Neural cell (in vitro differentiated cells): ENCODE measurements around the gene PDE4D. TPM values are rescaled to one million over a fixed set of nuclear protein-coding genes. Genes with fewer than 3 reads are reported as not detected.

ENCODE experiments used
- H2AFZ ChIP-seq: fragments of 200-600, 300-800 bp; sonication (generic), shearing (Covaris generic); 2 replicates; pipeline ENCODE4 v1.6.0; 2014; ENCODE audit warnings: low read depth, mild to moderate bottlenecking, antibody characterized with exemption, low read length, moderate library complexity
- H3F3A ChIP-seq: fragments of 200-600 bp; shearing (Covaris generic); 2 replicates; pipeline ENCODE4 v1.6.1; 2016; ENCODE audit warnings: mild to moderate bottlenecking, moderate library complexity, mixed read lengths, antibody characterized with exemption, low read length; ENCODE audit not compliant: insufficient read depth, poor library complexity, severe bottlenecking
- H3K27ac ChIP-seq: fragments of 200-600, 300-800 bp; sonication (generic), shearing (Covaris generic); 2 replicates; pipeline ENCODE4 v1.5.1; 2014; ENCODE audit warnings: mild to moderate bottlenecking, low read length, moderate library complexity
- H3K27me3 ChIP-seq: fragments of 300-800, 200-600 bp; sonication (generic), shearing (Covaris generic); 2 replicates; pipeline ENCODE4 v1.6.0; 2014; ENCODE audit warnings: mild to moderate bottlenecking, low read depth, low read length, moderate library complexity; ENCODE audit not compliant: insufficient read depth
- H3K36me3 ChIP-seq: fragments of 300-800, 200-600 bp; sonication (generic), shearing (Covaris generic); 2 replicates; pipeline ENCODE4 v1.5.1; 2014; ENCODE audit warnings: mild to moderate bottlenecking, antibody characterized with exemption, low read length, moderate library complexity; ENCODE audit not compliant: insufficient read depth
- H3K4me2 ChIP-seq: fragments of 300-800, 200-600 bp; sonication (generic), shearing (Covaris generic); 2 replicates; pipeline ENCODE4 v1.6.0; 2014; ENCODE audit warnings: mild to moderate bottlenecking, low read length
- H3K4me3 ChIP-seq: fragments of 300-800, 200-600 bp; sonication (generic), shearing (Covaris generic); 2 replicates; pipeline ENCODE4 v1.5.1; 2014; ENCODE audit warnings: mild to moderate bottlenecking, low read length, moderate library complexity
- H3K79me2 ChIP-seq: fragments of 200-600 bp; shearing (Covaris generic); replicated peaks from 2 replicates; pipeline ENCODE4 v1.6.0; 2014; ENCODE audit warnings: mild to moderate bottlenecking, low read length, moderate library complexity; ENCODE audit not compliant: insufficient read depth
- H3K9ac ChIP-seq: fragments of 300-800, 200-600 bp; sonication (generic), shearing (Covaris generic); 2 replicates; pipeline ENCODE4 v1.6.1; 2016; ENCODE audit warnings: mild to moderate bottlenecking, low read length, mixed read lengths
- H3K9me2 ChIP-seq: fragments of 200-600 bp; shearing (Covaris generic); 2 replicates; pipeline ENCODE4 v1.6.1; 2016; ENCODE audit warnings: mild to moderate bottlenecking, low read length, mixed read lengths; ENCODE audit not compliant: insufficient read depth
- H3K9me3 ChIP-seq: fragments of 200-600, 300-800 bp; sonication (generic), shearing (Covaris generic); 2 replicates; pipeline ENCODE4 v1.6.1; 2016; ENCODE audit warnings: mild to moderate bottlenecking, mixed run types, low read length, moderate library complexity, mixed read lengths
- H4K20me1 ChIP-seq: fragments of 200-600 bp; shearing (Covaris generic); 2 replicates; pipeline ENCODE4 v1.6.1; 2016; ENCODE audit warnings: mild to moderate bottlenecking, mixed run types; ENCODE audit not compliant: insufficient read depth
- EP300 ChIP-seq: fragments of 450-650 bp; conservative IDR thresholded peaks from 2 replicates; pipeline ENCODE4 v1.6.1; 2014; ENCODE audit warnings: antibody characterized with exemption, mild to moderate bottlenecking, moderate library complexity; ENCODE audit not compliant: poor library complexity, severe bottlenecking
- EZH2 ChIP-seq: fragments of 200-600, 300-800 bp; shearing (Covaris generic), sonication (generic); IDR thresholded peaks from 2 replicates; pipeline ENCODE4 v1.6.1; 2014; ENCODE audit warnings: antibody characterized with exemption, low read length, borderline replicate concordance, mild to moderate bottlenecking; ENCODE audit not compliant: insufficient read depth, poor library complexity, severe bottlenecking
- MXI1 ChIP-seq: fragments of 450-650 bp; conservative IDR thresholded peaks from 2 replicates; pipeline ENCODE4 v1.6.1; 2014; ENCODE audit warnings: antibody characterized with exemption, mild to moderate bottlenecking; ENCODE audit not compliant: poor library complexity, severe bottlenecking
- POLR2AphosphoS5 ChIP-seq: IDR thresholded peaks from 2 replicates; pipeline ENCODE4 v1.6.1; 2012
- RAD21 ChIP-seq: fragments of 450-650 bp; conservative IDR thresholded peaks from 2 replicates; pipeline ENCODE4 v1.6.1; 2014; ENCODE audit warnings: antibody characterized with exemption, mild to moderate bottlenecking, moderate library complexity
- SMC3 ChIP-seq: fragments of 450-650 bp; conservative IDR thresholded peaks from 2 replicates; pipeline ENCODE4 v1.6.1; 2014; ENCODE audit warnings: antibody characterized with exemption, mild to moderate bottlenecking, moderate library complexity; ENCODE audit not compliant: poor library complexity
- TAF1 ChIP-seq: IDR thresholded peaks from 2 replicates; pipeline ENCODE4 v1.6.1; 2012; ENCODE audit warnings: low read depth
- polyA plus RNA-seq: library from polyadenylated mRNA; depleted of rRNA; stranded (reverse); fragments of >200 nt; gene quantifications from 2 replicates; pipeline ENCODE4 v1.2.3, GENCODE V29; 2014
- TF ChIP-seq, protein P1 (sequence below): fragments of 450-650 bp; IDR thresholded peaks from 2 replicates; pipeline ENCODE4 v1.5.1; 2014; ENCODE audit warnings: antibody characterized with exemption, mild to moderate bottlenecking, moderate library complexity; ENCODE audit not compliant: poor library complexity, severe bottlenecking
- TF ChIP-seq, protein P2 (sequence below): IDR thresholded peaks from 2 replicates; pipeline ENCODE4 v1.6.1; 2012; ENCODE audit warnings: borderline replicate concordance

The PDE4D gene
- polyA plus RNA-seq, 1 donor from 2014 or later, result 42.8 TPM

DNA sequence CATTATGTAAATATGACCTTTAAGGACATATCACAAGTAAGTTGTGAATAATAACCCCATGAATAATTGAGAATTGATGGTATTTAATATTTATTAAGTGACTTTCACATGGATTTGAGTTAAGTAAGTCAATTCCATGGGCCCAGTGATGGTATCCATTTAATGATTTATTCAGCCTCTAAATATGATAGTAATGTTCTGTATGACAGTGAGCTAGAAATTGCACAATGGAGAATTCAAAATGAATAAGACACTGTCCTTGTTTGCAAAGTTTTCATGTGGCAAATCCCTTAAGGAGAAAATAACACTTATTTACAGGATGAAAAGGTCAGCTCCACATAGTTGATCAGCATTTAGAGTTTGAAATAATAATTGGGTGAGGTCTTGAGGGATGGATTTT lies 160.7 kb downstream of the PDE4D start:
- Histone ChIP-seq H3K9ac (no peak overlapping the region), H3K79me2 (no peaks in the 10 kb centered on the region), H3K4me2 (no peak overlapping the region), H3K27ac (peak overlapping the region; percentile 26), H3F3A (no peaks in the 10 kb centered on the region), H3K4me3 (no peak overlapping the region), H2AFZ (no peak overlapping the region), H3K9me2 (no peaks in the 10 kb centered on the region), H3K27me3 (no peaks in the 10 kb centered on the region), H4K20me1 (no peaks in the 10 kb centered on the region), H3K36me3 (no peaks in the 10 kb centered on the region), H3K9me3 (no peaks in the 10 kb centered on the region)
- TF ChIP-seq MXI1 (no peak), EZH2 (no peak), SMC3 (no peak), RAD21 (no peak), EP300 (no peak), POLR2AphosphoS5 (no peak), TAF1 (no peak)
- TF ChIP-seq, protein P1, sequence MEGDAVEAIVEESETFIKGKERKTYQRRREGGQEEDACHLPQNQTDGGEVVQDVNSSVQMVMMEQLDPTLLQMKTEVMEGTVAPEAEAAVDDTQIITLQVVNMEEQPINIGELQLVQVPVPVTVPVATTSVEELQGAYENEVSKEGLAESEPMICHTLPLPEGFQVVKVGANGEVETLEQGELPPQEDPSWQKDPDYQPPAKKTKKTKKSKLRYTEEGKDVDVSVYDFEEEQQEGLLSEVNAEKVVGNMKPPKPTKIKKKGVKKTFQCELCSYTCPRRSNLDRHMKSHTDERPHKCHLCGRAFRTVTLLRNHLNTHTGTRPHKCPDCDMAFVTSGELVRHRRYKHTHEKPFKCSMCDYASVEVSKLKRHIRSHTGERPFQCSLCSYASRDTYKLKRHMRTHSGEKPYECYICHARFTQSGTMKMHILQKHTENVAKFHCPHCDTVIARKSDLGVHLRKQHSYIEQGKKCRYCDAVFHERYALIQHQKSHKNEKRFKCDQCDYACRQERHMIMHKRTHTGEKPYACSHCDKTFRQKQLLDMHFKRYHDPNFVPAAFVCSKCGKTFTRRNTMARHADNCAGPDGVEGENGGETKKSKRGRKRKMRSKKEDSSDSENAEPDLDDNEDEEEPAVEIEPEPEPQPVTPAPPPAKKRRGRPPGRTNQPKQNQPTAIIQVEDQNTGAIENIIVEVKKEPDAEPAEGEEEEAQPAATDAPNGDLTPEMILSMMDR, result no peak
- TF ChIP-seq, protein P2, sequence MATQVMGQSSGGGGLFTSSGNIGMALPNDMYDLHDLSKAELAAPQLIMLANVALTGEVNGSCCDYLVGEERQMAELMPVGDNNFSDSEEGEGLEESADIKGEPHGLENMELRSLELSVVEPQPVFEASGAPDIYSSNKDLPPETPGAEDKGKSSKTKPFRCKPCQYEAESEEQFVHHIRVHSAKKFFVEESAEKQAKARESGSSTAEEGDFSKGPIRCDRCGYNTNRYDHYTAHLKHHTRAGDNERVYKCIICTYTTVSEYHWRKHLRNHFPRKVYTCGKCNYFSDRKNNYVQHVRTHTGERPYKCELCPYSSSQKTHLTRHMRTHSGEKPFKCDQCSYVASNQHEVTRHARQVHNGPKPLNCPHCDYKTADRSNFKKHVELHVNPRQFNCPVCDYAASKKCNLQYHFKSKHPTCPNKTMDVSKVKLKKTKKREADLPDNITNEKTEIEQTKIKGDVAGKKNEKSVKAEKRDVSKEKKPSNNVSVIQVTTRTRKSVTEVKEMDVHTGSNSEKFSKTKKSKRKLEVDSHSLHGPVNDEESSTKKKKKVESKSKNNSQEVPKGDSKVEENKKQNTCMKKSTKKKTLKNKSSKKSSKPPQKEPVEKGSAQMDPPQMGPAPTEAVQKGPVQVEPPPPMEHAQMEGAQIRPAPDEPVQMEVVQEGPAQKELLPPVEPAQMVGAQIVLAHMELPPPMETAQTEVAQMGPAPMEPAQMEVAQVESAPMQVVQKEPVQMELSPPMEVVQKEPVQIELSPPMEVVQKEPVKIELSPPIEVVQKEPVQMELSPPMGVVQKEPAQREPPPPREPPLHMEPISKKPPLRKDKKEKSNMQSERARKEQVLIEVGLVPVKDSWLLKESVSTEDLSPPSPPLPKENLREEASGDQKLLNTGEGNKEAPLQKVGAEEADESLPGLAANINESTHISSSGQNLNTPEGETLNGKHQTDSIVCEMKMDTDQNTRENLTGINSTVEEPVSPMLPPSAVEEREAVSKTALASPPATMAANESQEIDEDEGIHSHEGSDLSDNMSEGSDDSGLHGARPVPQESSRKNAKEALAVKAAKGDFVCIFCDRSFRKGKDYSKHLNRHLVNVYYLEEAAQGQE, result no peak

DNA sequence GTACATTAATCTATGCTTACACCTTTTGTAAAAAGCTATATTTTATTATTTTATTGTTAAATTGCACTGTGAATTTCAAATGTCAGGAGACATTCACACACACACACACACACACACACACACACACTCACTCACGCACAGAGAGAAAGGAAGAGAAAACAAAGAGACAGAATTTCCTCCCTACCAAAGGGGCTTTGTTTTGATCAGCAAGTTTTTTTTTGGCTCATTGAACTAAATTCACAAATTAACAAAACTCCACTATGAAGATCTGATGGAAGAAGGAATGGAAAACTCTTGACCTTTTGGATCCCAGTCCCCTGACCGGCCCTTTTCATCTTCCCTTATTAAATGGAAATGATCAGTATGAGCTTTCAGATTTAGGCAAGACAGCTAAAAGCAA lies 161.2 kb downstream of the PDE4D start:
- H2AFZ ChIP-seq, result no peak overlapping the region
- no peaks in the 10 kb centered on the region for H3K9me2 ChIP-seq
- H3K36me3 ChIP-seq, result no peaks in the 10 kb centered on the region
- H3K27ac ChIP-seq, result peak overlapping the region; percentile 26
- no peaks in the 10 kb centered on the region for H3K27me3 ChIP-seq
- H3K9me3 ChIP-seq, result no peaks in the 10 kb centered on the region
- no peaks in the 10 kb centered on the region for H3K79me2 ChIP-seq
- H3K4me2 ChIP-seq, result no peak overlapping the region
- no peak overlapping the region for H3K9ac ChIP-seq
- TF ChIP-seq RAD21 (no peak), EP300 (no peak), EZH2 (no peak), TAF1 (no peak), MXI1 (no peak), POLR2AphosphoS5 (no peak), SMC3 (no peak)
- TF ChIP-seq, protein P2, result no peak
- TF ChIP-seq, protein P1, result no peak
- H3K4me3 ChIP-seq, result no peak overlapping the region
- no peaks in the 10 kb centered on the region for H4K20me1 ChIP-seq
- no peaks in the 10 kb centered on the region for H3F3A ChIP-seq
